DMS153 treated with DMSO at 0.1 percent for 48 hours (cell line): Measurements from ENCODE around the gene WWC2.
"Not testable (repeated sequence)": the region's sequence is repeated elsewhere in the genome, so short reads cannot be mapped to it uniquely, and the experiment has no call there.

Source experiments
- DNase-seq: peaks from one replicate; lab custom pipeline; 2025; ENCODE audit not compliant: unreplicated experiment; lab: John Stamatoyannopoulos, UW

The WWC2 gene

GRCh38 chr4:183171484-183172267 lies 72.6 kb downstream of the WWC2 start:
- DNase-seq: no peak

DNA sequence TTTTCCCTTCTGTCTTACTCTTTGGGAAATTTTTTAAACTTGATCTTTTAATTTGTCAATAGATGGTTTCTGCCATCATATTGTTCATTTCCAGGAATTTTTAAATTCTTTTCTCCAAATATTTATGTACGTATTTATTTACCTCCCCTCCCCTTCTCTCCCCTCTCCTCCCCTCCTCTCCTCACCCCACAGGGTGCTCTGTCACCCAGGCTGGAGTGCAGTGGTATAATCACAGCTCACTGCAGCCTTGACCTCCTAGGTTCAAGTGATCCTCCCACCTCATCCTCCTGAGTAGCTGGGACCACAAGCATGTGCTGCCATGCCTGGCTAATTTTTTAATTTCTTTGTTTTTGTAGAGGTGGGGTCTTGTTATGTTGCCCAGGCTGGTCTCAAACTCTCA lies 73.8 kb downstream of the WWC2 start:
- no peak for DNase-seq

GRCh38 chr4:183173580-183174526 lies 74.8 kb downstream of the WWC2 start:
- no peak for DNase-seq

GRCh38 chr4:183175631-183176232 lies 76.7 kb downstream of the WWC2 start:
- no peak for DNase-seq

DNA sequence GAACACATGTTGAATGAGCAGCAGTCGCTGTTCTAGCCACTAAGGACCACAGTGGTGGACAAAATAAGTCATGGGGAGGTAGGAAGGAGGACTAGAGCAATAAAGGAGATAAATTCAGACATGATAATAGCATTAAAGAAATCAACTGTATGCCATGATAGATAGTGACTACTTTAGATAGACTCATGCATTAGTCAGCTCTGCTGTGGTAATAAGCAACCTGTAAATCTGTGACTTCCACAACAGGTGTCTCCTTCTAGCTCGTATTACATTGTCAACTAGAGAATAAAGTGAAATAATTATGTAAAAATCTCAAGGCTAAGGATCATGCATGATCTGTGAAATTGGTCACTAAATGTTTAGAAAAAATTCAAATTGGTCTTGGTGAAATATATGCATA lies 77.9 kb downstream of the WWC2 start:
- no peak for DNase-seq

DNA sequence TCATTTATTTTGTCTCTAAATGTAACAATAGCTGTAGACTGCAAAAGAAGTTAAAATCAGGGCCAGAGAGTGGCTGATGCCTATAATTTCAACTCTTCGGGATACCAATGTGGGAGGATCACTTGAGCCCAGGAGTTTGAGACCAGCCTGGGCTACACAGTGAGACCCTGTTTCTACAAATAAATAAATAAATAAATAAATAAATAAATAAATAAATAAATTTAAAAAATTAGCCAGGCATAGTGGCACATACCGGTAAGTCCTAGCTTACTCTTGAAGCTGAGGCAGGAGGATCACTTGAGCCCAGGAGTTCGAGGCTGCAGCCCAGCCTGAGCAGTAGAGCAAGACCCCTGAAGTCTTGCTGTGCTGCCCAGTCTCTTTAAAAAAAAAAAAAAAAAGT lies 79.1 kb downstream of the WWC2 start:
- DNase-seq: no peak

- DNase-seq: no peak
These were observed 81.0 kb downstream of the WWC2 start for GRCh38 chr4:183180096-183180495.

- DNase-seq: no peak
These were observed 81.6 kb downstream of the WWC2 start for GRCh38 chr4:183180621-183181020.

DNA sequence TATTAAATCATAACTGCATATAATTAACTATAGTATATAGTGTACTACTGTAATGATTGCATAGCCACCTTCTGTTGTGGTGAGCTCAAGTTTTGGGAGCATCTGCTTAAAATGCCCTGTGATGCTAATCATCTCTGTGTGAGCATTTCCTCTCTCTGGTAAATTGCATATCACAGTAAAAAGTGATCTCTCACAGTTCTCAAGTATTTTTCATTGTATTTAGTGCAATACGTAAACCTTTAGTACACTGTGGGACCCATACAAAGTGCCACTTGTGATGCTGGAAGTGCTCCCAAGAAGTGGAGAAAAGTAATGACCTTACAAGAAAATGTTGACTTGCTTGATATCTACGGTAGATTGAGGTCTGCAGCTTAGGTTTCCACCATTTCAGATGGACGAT lies 82.0 kb downstream of the WWC2 start:
- DNase-seq: no peak

GRCh38 chr4:183182873-183183725 lies 84.0 kb downstream of the WWC2 start:
- peak; percentile 77 for DNase-seq

- DNase-seq: no peak
These were observed 85.0 kb downstream of the WWC2 start for GRCh38 chr4:183183906-183184535.

- no peak for DNase-seq
These were observed 86.0 kb downstream of the WWC2 start for GRCh38 chr4:183185018-183185417.

- no peak for DNase-seq
These were observed 86.5 kb downstream of the WWC2 start for GRCh38 chr4:183185559-183185958.

- DNase-seq: no peak
These were observed 87.8 kb downstream of the WWC2 start for GRCh38 chr4:183186813-183187212.

GRCh38 chr4:183190900-183191527 lies 92.0 kb downstream of the WWC2 start:
- no peak for DNase-seq

DNA sequence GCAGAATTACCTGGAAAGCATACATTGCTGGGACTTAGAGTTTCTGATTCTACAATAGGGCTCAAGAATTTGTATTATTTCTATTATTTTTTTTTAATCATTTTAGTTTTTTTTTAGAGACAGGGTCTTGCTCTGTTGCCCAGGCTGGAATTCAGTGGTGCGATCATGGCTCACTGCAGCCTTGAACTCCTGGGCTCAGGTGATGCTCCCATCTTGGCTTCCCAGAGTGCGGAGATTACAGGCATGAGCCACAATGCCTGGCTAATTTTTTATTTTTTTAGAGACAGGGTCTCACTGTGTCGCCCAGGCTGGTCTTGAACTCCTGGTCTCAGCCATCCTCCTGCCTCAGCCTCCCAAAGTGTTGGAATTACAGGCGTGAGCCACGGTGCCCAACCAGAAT lies 92.6 kb downstream of the WWC2 start:
- no peak for DNase-seq

DNA sequence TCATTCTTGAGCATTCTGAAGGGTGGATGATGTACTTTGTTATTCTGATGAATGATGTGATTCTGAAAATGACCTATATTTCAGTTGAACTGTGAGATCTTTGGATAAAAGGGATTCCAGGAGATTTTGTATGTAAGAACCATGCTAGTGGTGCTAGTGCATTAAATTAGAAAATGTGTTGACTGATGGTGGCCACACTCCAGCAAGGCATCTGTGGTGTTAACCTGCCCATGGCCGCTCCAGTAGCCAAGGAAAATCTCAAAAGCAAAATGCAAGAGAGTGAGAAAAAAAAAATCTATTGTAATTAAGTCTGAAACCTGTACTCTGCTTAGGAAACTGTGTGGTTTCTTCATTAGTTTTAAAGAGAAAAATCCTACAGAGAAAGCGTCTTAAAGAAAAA lies 93.5 kb downstream of the WWC2 start:
- no peak for DNase-seq

DNA sequence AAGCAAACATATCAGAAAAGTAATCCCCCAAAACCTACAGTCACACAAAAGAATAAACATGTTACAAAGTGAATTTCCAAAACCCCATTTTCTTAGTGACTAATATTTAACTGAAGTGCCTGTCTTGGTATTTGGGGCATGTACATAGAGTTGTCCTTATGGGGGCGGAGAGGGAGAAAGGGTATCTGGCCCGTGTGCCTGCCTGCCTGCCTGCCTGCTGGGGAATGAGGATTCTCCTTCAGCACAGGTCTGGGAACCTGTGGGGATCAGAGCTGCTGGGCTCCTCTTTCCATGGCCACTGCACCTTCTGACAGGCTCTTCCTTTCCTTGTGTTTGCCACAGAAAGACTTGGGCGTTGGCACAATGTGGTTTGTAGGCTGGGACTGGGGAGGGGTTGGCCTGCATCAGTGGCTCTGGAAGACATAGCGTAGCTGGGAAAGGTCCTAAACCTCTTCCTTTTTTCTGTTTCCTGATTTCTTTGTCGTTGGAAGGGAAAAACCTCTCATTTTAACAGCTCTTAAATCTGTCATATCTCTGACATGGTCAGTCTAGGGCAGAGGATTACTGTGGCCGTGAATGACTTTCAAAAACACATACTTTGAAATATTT lies 94.8 kb downstream of the WWC2 start:
- not testable (repeated sequence) for DNase-seq

GRCh38 chr4:183195534-183195933 lies 96.5 kb downstream of the WWC2 start:
- no peak for DNase-seq
